Measurements from ENCODE around the gene SFRP5. TPM values are rescaled to one million over a fixed set of nuclear protein-coding genes. Genes with fewer than 3 reads are reported as not detected.

SFRP5 gene
- total RNA-seq, 1 experiment from 2014 or later = not detected

DNA sequence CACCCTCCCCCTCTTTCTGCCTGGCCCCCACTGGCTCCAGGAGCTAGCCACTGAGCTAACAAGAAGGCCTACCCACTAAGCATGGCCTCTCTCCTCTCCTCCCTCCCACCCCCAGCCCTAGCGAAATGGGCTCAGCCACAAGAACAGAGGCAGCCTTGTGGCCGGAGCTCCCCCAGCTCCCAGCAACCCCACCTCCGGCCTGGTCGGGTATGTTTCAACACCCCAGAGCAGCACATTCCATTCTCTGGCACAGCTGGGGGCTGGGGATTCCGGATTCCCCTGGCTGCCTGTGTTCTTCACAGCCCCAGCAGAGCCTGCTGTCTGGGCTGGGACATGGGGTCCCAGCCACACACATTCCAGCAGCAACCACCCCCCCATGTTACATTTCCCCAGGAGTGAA, 9.0 kb downstream of the SFRP5 start:
- no peaks in the 10 kb centered on the region for H3K9me2 ChIP-seq (ENCODE audit: insufficient read depth)
- no peaks in the 10 kb centered on the region for H3K9me3 ChIP-seq (ENCODE audit: control insufficient read depth in 1 of 2, insufficient read depth in 1 of 2, low read depth in 1 of 2, low read length in 2 of 2)
- RAD21 ChIA-PET (ENCODE audit: low non-redundant PET in 1 of 2, low total read pairs in 2 of 2, uncharacterized antibody in 2 of 2, unreplicated experiment in 2 of 2) = interaction anchor here in 1 of 2 experiments (0.6 kb wide), 1 partner anchor 15 kb away, joined by 3 read pairs; no protein-coding TSS in a partner anchor
- no TSS peak for BruUV-seq (replicated peaks)
- DNase-seq (ENCODE audit: low read depth, low spot score) = no peak
- H3K79me2 ChIP-seq (ENCODE audit: insufficient read depth, low read length) = no peaks in the 10 kb centered on the region
- H3K4me3 ChIP-seq (replicated peaks in 1 of 2; ENCODE audit: low read depth in 1 of 2, low read length in 2 of 2) = no peak overlapping the region
- no peak overlapping the region for H3K4me2 ChIP-seq (ENCODE audit: low read length)
- CTCF ChIA-PET = interaction anchor here (0.7 kb wide), 1 partner anchor 142 kb away, joined by 3 read pairs; no protein-coding TSS in a partner anchor
- no peak overlapping the region for H2AFZ ChIP-seq (ENCODE audit: low read depth, low read length, poor library complexity, severe bottlenecking)
- no peak overlapping the region for H3K27ac ChIP-seq (ENCODE audit: low read depth, low read length)
- H3K27me3 ChIP-seq (ENCODE audit: insufficient read depth, low read length) = no peaks in the 10 kb centered on the region
- H3K4me1 ChIP-seq (ENCODE audit: control insufficient read depth in 1 of 2, insufficient read depth in 2 of 2, low read length in 2 of 2) = peaks cover 2 to 4% of the 10 kb centered on the region in 2 experiments; a peak in 3 of 4 replicates
- POLR2A ChIA-PET = no interaction called here
- H3K36me3 ChIP-seq (ENCODE audit: control insufficient read depth in 1 of 2, insufficient read depth in 2 of 2, low read length in 2 of 2) = peaks cover 10 to 20% of the 10 kb centered on the region in 2 experiments; a peak in 3 of 4 replicates
- H4K20me1 ChIP-seq (ENCODE audit: insufficient read depth) = no peaks in the 10 kb centered on the region
- H3K9ac ChIP-seq (ENCODE audit: low read length) = no peak overlapping the region
- ATAC-seq = no peak
- intact Hi-C loops (cut with micrococcal nuclease) = no loop called here
- TF ChIP-seq POLR2AphosphoS5 (IDR thresholded peaks at IDR 0.05; ENCODE audit: low read depth, low read length) = no peak
- no peak for TF ChIP-seq ELF1 (IDR thresholded peaks at IDR 0.05; ENCODE audit: borderline replicate concordance, low read depth)
- no peak for TF ChIP-seq YY1 (IDR thresholded peaks at IDR 0.05; ENCODE audit: extremely low read depth, insufficient replicate concordance, low read depth, low read length)

- DNase-seq (ENCODE audit: low read depth, low spot score) (no peak), ATAC-seq (no peak)
- BruUV-seq (replicated peaks) = no TSS peak
- no peak overlapping the region for H3K27ac ChIP-seq (ENCODE audit: low read depth, low read length)
- peaks cover 2 to 4% of the 10 kb centered on the region in 2 experiments; a peak in 3 of 4 replicates for H3K4me1 ChIP-seq (ENCODE audit: control insufficient read depth in 1 of 2, insufficient read depth in 2 of 2, low read length in 2 of 2)
- no peak overlapping the region for H3K9ac ChIP-seq (ENCODE audit: low read length)
- CTCF ChIA-PET = interaction anchor here (2.3 kb wide), 1 partner anchor 106 kb away, joined by 7 read pairs; no protein-coding TSS in a partner anchor
- no peak overlapping the region for H2AFZ ChIP-seq (ENCODE audit: low read depth, low read length, poor library complexity, severe bottlenecking)
- H3K9me2 ChIP-seq (ENCODE audit: insufficient read depth) = no peaks in the 10 kb centered on the region
- H3K9me3 ChIP-seq (ENCODE audit: control insufficient read depth in 1 of 2, insufficient read depth in 1 of 2, low read depth in 1 of 2, low read length in 2 of 2) = no peaks in the 10 kb centered on the region
- intact Hi-C loops (cut with micrococcal nuclease) = no loop called here
- no peak overlapping the region for H3K4me3 ChIP-seq (replicated peaks in 1 of 2; ENCODE audit: low read depth in 1 of 2, low read length in 2 of 2)
- no peaks in the 10 kb centered on the region for H3K79me2 ChIP-seq (ENCODE audit: insufficient read depth, low read length)
- RAD21 ChIA-PET (ENCODE audit: low non-redundant PET in 1 of 2, low total read pairs in 2 of 2, uncharacterized antibody in 2 of 2, unreplicated experiment in 2 of 2) = no interaction called here
- H3K27me3 ChIP-seq (ENCODE audit: insufficient read depth, low read length) = no peaks in the 10 kb centered on the region
- H4K20me1 ChIP-seq (ENCODE audit: insufficient read depth) = no peaks in the 10 kb centered on the region
- POLR2A ChIA-PET = no interaction called here
- H3K4me2 ChIP-seq (ENCODE audit: low read length) = no peak overlapping the region
- H3K36me3 ChIP-seq (ENCODE audit: control insufficient read depth in 1 of 2, insufficient read depth in 2 of 2, low read length in 2 of 2) = peaks cover 13 to 20% of the 10 kb centered on the region in 2 experiments; a peak in 3 of 4 replicates
- TF ChIP-seq FOSL1 (IDR thresholded peaks at IDR 0.05; ENCODE audit: low read depth) (no peak), CBX3 (IDR thresholded peaks at IDR 0.05; ENCODE audit: low read depth) (no peak), EGR1 (IDR thresholded peaks at IDR 0.05; ENCODE audit: low read depth) (no peak), ELF1 (IDR thresholded peaks at IDR 0.05; ENCODE audit: borderline replicate concordance, low read depth) (no peak), EZH2phosphoT487 (IDR thresholded peaks at IDR 0.05; ENCODE audit: borderline replicate concordance) (no peak), SRF (IDR thresholded peaks at IDR 0.05; ENCODE audit: low read depth) (no peak), POLR2A (IDR thresholded peaks at IDR 0.05; ENCODE audit: borderline replicate concordance, extremely low read depth, insufficient read depth, insufficient read length) (no peak), SP1 (IDR thresholded peaks at IDR 0.05; ENCODE audit: low read depth) (no peak), POLR2AphosphoS5 (IDR thresholded peaks at IDR 0.05; ENCODE audit: low read depth, low read length) (no peak), YY1 (IDR thresholded peaks at IDR 0.05; ENCODE audit: extremely low read depth, insufficient replicate concordance, low read depth, low read length) (no peak), JUND (IDR thresholded peaks at IDR 0.05) (no peak), SIN3A (IDR thresholded peaks at IDR 0.05; ENCODE audit: low read depth) (no peak), TCF7L2 (IDR thresholded peaks at IDR 0.05; ENCODE audit: borderline replicate concordance, extremely low read depth, insufficient read depth, insufficient read length) (no peak)
- TF ChIP-seq, protein P1, sequence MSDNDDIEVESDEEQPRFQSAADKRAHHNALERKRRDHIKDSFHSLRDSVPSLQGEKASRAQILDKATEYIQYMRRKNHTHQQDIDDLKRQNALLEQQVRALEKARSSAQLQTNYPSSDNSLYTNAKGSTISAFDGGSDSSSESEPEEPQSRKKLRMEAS (IDR thresholded peaks at IDR 0.05) = no peak
- TF ChIP-seq, protein P2, sequence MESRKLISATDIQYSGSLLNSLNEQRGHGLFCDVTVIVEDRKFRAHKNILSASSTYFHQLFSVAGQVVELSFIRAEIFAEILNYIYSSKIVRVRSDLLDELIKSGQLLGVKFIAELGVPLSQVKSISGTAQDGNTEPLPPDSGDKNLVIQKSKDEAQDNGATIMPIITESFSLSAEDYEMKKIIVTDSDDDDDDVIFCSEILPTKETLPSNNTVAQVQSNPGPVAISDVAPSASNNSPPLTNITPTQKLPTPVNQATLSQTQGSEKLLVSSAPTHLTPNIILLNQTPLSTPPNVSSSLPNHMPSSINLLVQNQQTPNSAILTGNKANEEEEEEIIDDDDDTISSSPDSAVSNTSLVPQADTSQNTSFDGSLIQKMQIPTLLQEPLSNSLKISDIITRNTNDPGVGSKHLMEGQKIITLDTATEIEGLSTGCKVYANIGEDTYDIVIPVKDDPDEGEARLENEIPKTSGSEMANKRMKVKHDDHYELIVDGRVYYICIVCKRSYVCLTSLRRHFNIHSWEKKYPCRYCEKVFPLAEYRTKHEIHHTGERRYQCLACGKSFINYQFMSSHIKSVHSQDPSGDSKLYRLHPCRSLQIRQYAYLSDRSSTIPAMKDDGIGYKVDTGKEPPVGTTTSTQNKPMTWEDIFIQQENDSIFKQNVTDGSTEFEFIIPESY (IDR thresholded peaks at IDR 0.05; ENCODE audit: extremely low read depth, insufficient replicate concordance, low read length) = no peak
- TF ChIP-seq, protein P3, sequence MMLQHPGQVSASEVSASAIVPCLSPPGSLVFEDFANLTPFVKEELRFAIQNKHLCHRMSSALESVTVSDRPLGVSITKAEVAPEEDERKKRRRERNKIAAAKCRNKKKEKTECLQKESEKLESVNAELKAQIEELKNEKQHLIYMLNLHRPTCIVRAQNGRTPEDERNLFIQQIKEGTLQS (IDR thresholded peaks at IDR 0.05) = no peak
- TF ChIP-seq, protein P4, sequence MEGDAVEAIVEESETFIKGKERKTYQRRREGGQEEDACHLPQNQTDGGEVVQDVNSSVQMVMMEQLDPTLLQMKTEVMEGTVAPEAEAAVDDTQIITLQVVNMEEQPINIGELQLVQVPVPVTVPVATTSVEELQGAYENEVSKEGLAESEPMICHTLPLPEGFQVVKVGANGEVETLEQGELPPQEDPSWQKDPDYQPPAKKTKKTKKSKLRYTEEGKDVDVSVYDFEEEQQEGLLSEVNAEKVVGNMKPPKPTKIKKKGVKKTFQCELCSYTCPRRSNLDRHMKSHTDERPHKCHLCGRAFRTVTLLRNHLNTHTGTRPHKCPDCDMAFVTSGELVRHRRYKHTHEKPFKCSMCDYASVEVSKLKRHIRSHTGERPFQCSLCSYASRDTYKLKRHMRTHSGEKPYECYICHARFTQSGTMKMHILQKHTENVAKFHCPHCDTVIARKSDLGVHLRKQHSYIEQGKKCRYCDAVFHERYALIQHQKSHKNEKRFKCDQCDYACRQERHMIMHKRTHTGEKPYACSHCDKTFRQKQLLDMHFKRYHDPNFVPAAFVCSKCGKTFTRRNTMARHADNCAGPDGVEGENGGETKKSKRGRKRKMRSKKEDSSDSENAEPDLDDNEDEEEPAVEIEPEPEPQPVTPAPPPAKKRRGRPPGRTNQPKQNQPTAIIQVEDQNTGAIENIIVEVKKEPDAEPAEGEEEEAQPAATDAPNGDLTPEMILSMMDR (IDR thresholded peaks at IDR 0.05 in 2 of 3, conservative IDR thresholded peaks at IDR 0.05 in 1 of 3; ENCODE audit: borderline replicate concordance in 1 of 3, insufficient read depth in 1 of 3, low read depth in 2 of 3, low read length in 2 of 3) = no peak
These were observed 9.7 kb downstream of the SFRP5 start for GRCh38 chr10:97762056-97762455.

Measured in HCT116 (cell line).